DMS53 treated with DMSO at 0.1 percent for 48 hours (cell line): ENCODE results near the gene DLGAP1.
"Not testable (repeated sequence)": the region's sequence is repeated elsewhere in the genome, so short reads cannot be mapped to it uniquely, and the experiment has no call there.

Experiments used
- DNase-seq: peaks from one replicate; lab custom pipeline; 2025; ENCODE audit not compliant: unreplicated experiment; lab: John Stamatoyannopoulos, UW

DLGAP1 gene

DNA sequence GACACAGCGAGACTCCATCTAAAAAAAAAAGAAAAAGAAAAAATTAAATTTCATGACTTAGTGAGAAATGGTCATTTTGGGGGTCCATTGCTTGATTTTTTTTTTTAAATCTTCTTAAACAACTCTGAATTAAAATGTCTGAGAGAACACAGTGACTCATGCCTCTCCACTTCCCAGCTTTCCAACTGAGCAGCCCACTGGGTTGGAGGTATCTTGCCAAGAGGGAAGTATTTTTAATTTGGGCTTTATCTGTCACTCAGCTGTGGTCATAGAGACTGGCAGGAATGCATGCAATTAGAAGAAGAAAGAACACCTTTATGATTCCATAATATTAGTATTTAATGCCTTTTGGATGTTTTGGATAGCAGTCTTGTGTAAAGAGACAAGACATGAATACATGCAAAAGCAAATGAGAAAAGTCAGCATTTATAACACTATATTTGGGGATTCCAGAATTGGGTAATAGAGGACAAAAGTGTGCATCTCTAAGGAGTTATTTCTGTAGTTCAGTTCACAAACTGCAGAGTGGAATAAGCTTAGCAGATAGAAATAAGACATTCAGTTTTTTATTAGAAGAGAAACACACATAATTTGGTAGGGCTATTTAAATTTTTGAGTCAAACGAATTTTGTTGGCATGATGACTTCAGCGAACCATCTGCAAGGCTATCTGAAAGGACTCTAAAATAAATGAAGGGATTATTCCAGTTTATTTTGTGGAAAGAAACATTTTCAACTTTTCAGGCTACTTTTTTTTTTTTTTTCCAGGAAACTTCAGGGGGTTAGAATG, 750.4 kb downstream of the DLGAP1 start:
- no peak for DNase-seq

DNA sequence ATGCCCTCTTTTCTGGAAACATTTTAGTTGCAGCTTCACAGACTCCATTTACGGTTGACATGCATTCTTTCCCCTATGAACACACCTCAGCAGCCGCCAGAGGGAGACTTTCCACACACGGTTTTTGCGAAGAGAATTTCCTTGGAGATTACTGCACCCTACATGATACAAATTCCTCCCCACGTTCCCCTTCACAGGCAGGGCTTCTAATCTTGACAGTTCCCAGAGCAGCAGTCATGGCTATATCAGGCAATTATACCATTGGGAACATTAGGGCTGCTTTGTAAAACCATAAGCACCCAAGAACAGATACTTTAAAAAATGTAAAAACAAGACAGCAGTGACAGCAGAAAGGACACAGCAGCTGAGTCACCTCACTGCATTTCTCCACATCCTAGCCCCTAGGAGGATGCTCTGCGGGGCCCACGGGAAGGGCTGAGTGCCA, 751.4 kb downstream of the DLGAP1 start:
- peak; percentile 92 for DNase-seq

DNA sequence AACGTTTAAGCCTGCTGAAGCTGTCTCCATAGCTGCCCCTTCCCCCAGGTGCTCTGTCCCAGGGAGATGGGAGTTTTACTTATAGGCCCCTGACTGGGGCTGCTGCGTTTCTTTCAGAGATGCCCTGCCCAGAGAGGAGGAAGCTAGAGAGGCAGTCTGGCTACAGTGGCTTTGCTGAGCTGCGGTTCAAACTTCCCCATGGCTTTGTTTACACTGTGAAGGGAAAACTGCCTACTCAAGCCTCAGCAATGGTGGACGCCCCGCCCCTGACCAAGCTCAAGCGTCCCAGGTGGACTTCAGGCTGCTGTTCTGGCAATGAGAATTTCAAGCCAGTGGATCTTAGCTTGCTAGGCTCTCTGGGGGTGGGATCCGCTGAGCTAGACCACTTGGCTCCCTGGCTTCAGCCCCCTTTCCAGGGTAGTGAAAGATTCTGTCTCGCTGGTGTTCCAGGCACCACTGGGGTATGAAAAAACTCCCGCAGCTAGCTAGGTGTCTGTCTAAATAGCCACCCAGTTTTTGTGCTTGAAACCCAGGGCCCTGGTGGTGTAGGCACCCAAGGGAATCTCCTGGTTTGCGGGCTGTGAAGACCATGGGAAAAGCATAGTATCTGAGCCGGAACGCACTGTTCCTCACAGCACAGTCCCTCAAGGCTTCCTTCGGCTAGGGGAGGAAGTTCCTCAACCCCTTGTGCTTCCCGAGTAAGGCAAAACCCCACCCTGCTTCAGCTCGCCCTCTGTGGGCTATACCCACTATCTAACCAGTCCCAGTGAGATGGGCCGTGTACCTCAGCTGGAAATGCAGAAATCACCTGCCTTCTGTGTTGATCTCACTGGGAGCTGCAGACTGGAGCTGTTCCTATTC, 755.2 kb downstream of the DLGAP1 start:
- peak; percentile 44 for DNase-seq

DNA sequence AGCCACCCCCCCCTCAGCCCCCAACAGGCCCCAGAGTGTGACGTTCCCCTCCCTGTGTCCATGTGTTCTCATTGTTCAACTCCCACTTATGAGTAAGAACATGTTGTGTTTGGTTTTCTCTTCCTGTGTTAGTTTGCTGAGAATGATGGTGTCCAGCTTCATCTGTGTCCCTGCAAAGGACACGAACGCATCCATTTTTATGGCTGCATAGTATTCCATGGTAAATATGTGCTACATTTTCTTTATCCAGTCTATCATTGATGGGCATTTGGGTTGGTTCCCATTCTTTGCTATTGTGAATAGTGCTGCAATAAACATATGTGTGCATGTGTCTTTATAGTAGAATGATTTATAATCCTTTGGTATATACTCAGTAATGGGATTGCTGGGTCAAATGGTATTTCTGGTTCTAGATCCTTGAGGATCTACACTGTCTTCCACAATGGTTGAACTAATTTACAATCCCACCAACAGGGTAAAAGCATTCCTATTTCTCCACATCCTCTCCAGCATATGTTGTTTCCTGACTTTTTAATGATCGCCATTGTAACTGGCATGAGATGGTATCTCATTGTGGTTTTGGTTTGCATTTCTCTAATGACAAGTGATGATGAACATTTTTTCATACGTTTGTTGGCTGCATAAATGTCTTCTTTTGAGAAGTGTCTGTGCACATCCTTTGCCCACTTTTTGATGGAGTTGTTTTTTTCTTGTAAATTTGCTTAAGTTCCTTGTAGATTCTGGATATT, 760.9 kb downstream of the DLGAP1 start:
- not testable (repeated sequence) for DNase-seq

DNA sequence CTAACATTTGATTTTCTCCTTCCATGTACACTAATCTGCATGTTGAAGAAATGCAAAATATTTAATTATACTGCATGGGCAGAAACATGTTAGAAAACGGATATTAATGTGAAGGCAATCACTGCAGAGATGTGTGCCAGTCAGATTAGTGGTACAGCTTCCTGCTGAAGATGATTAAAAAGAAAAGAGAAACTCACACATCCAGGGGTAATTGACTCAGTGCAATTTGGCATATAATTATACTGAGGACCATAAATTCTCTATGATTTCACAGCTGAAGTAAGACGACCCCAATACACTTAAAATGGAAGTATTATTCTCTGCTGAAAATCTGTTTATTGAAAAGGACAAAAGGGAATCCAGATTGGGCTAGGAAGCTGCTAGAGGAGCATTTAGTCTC, 761.7 kb downstream of the DLGAP1 start:
- no peak for DNase-seq

DNA sequence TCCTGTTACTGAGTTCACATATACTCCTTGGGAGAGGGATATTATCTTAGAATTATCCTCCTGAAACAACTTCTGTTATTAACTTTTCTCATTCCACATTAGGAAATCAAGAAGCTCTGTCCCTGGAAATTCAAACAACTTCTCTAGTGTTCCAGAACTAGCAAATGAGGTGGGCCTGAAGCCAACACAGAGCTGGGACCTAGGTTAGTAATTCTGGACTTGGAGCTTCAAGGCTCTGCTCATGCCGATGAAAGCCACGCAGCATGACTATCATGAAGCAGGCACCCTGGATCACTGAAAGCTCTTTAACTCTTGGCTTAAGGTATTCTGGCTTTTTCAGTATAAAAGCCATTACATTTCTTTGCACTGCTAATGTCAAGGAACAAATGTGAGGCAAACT, 762.4 kb downstream of the DLGAP1 start:
- DNase-seq: no peak

DNA sequence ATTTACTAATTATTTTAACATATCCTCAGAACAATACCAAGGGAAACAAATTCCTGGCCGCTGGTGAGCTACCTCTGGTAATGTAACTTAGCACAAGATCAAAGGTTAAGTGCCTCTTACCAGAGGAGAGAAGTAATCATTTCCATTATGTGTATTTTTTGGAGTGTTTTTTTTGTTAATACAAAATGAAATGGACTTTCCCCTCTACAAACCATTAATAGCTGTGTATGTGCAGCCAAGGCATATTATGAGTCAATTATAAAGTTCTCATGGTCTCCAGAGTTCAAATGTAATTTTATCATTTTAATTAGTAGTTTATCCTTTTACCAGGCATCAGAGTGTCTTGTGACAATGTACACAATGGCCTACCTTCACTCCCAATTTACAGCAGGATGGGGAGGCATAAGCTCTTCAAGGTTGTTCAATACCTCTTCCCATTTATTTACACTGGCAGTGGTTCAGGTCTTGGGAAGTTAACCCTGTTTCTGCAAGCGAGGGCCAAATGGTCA, 762.9 kb downstream of the DLGAP1 start:
- peak; percentile 97 for DNase-seq

DNA sequence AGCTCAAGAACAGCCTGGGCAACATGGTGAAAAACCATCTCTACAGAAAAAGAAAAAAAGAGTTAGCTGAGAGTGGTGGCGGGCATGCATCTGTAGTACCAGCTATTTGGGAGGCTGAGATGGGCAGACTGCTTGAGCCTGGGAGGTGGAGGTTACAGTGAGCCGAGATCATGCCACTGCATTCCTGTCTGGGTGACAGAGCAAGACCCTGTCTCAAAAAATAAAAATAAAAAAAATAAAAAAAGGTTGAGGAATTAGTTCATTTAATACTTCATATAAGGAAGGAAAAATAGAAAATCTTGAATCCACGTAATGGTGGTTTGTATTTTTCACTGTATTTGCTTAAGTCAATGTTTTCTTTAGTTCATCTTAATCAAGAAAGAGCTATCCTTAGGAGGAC, 763.4 kb downstream of the DLGAP1 start:
- DNase-seq: no peak

DNA sequence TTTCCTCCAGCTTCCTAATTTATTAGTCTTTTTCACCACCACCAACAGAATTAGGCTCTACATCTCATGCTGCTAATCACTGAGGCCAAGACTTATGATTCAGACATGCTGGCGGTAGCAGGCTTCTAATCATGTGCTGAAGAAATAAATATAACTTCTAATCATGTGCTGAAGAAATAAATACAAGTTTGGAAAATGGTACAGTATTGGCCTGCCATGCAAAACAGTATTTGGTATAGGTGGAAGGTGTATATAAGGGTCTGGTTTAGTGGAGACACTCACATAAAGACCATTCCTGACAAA, 764.4 kb downstream of the DLGAP1 start:
- DNase-seq: no peak

DNA sequence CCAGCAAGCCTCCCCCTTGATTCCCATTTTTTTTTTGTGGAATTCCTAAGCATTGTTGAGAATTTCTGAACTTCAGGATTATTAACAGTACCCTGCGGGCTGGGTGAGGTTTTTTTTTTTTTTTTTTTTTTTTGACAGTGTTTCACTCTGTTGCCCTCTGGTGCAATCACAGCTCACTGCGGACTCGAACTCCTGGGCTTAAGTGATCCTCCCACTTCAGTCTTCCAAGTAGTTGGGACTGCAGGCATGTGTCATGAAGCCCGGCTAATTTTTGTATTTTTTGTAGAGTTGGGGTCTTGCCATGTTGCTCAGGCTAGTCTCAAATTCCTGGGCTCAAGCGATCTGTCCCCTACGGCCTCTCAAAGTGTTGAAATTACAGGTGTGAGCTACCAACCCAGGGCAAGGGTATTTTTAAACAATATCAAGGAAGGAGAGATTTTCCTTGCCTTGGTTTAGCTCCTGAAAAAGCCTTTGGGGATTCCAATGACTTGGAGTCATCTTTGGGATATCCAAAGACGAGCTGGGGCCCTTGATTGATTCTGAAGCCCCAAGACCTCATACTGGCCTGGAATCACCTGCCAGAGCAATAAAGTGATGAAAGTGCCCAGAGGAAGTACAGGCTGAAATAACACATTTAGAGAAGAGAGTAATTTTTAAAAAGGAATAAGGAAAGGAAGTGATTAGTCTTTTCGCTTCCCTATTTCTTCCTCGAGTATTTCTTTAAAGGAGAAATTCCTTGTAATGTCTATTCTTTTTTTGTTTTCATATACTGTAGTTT, 764.9 kb downstream of the DLGAP1 start:
- DNase-seq: no peak

DNA sequence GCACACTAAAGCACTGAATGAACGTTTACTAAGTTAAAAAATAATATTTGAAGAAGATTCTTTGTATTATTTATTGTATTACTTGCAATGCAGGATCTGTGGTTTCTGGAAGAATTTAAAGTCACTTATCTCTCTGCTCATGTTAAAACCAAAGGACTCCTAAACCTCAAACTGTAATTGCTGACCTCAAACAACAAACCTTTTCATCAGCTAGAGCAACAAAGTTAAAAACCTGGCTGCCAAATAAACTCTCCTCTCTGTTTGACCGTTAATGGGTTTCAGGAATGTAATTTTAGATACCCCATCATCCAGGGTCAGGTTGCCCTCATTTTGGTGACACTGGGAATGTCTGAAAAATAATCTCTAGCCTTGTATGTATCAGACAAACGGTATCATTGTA, 766.0 kb downstream of the DLGAP1 start:
- no peak for DNase-seq

DNA sequence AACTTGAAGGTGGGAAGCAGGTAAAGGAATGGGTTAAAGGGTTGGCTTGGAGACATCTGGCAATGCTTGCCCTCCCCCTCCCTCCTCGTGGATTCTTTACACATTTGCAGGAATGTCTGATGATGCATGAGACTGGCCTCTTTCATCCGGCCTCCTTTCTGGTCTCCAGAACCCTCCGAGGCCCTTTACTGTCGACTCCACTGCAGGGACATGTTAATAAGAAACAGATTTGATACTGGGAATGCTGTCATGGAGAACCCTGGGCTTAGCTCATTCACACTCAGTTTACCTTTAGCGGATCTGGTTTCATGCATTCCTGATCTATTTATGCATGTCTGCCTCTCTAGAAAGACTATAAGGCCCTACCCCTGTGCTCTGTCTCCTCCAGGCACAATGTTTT, 766.4 kb downstream of the DLGAP1 start:
- DNase-seq: peak; percentile 29

DNA sequence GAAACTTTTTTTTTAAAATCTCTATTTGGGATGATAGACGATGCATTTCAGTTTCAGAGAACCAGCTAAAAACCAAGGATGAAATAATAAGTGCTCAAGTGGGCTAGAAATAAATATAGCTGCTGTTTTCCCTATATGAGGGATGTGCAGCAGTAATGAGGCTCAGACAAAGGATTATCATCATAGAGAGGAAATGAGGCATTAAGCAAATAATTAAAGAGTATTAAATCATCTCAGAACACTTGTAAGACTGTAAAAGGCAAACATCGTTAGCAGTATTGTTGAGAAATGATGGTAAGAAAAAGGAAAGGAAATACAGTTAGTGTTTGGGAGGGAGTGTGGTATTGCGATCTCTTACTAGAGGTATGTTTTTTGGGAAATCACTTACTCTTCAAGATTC, 771.6 kb downstream of the DLGAP1 start:
- peak; percentile 43 for DNase-seq

DNA sequence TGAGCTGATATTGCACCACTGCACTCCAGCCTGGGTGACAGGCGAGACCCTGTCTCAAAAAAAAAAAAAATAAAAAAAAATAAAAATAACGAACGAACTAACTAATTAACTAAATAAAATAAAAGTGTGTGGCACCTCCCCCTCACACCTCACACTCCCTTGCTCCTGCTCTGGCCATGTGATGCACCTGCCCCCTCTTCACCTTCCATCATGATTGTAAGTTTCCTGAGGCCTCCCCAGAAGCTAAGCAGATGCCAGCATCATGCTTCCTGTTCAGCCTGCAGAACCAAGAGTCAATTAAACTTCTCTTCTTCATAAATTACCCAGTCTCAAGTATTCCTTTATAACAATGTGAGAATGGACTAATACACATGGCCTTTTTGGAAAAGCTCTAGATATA, 773.0 kb downstream of the DLGAP1 start:
- DNase-seq: no peak

DNA sequence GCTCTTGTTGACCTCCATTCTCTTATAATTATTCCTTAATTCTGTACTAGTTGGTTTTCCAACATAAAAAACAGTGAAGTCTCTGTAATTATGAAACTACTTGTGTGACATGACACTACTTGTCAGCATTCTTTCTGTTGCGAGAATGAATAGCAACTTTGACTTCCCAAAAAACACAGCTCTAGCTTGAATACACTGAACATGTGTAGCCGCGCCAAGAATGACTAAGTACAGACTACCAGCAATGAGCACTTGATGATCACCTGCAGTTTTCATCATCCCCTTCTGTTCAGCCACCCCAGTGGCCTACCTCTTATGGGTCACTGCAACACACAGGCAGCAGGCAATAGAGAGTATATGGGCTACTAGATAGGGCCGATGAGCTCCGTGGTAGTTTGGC, 775.9 kb downstream of the DLGAP1 start:
- no peak for DNase-seq

DNA sequence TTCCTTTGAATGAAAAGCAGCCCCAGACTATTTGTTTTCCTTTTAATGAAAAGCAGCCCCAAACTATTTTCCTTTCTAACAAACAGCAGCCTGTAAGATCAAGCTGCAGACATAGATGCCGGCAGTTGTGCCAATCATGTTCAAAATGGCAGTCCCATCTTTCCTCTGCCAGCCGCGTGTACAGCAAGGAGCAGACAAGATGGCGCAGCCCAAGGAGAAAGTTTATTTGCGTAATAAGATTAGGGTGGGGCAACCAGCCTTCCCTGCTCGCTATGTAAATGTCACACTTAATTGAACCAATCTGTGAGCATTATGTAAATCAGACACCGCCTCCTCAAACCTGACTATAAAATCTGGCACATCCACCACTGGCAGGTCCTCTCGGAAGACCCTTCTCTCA, 779.1 kb downstream of the DLGAP1 start:
- DNase-seq: no peak

DNA sequence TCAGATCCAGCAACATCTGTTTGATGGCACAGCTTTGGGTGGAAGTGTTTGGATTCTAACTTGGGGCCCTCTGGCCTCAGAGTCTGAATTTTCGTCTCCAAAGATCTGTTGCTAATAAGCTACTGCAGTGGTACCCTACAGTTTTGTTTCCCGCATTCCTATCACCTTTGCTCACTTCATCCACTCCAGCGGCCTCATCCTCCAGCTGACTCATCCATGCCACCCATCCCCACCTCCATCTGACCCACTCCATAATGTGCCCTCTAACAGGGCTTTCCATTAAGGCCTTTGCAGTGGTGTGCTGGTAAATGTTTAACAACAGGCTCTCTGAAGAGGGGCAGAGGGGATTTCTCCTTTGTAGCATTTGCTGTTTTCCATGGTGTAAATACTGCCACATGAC, 779.7 kb downstream of the DLGAP1 start:
- peak; percentile 85 for DNase-seq

DNA sequence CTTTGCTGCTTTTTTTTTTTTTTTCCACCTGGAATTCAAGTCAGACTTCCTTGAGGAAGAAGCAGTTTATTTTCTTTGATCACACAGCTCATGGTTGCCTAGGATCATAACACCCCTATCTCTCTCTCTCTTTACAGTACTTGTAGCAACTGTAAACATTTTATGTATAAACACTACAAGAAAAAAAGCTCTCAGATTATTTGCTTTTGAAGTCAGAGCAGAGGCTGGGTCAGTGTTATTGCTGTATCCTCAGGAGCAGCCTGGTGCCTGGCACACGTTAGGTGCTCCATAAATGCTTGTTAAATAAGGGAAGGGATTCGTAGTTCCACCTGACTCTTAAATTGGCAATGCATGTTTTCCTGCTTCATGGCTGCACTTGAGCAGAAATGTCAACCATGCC, 783.9 kb downstream of the DLGAP1 start:
- DNase-seq: peak; percentile 99

DNA sequence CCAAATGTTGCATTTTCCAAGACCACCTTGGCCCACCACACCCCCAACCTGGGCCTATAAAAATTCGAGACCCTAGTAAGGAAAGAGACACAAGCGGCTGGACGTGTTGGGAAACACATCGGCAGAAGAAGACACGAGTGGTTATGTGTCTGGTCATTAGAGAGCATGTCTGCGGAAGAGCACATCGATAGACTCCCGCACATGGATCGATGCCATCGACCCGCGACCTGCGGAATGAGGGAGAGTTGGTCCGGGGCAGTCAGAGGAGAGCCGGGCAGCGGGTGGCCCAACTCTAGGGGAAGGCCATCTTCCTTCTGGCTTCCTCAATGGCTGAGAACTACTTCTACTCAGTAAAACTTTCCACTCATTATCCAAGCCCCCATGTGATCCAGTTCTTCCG, 785.7 kb downstream of the DLGAP1 start:
- no peak for DNase-seq

DNA sequence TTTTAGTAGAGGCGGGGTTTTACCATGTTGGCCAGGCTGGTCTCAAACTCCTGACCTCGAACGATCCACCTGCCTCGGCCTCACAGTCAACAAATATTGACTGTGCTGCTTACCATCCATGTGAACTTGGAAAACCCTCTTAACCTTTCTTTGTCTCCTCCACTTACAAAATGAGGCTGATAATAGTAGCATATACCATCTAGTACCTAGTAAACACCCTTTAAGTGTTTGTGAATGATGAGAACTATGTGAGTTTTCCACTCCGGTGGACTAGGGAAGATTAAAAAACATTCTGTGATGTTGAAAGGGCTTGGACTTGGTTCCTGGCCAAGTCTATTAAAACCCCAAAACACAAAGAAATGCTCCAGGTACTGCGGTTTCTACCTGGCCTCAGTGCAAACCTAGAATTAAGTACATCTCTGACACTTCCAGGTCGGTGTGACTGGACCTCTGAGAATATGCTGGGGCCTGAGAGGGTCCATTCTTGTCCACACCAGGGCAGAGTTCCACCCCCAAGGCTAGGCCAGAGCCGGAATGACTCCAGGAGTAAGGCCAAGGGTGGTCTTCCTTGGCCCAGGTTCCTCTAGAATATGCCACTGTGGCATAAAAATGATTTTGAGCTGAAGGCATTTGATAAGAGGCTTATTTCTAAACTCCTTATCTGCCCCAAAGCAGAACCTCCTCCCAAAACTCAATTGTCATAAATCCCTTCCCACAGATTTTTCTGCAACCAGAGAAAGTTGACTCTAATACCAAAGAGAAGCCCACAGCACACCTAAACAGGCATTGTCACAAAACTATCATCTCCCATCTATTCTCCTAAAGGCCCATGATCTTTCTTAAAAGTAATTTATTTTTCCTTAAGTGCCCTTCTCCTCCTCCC, 787.6 kb downstream of the DLGAP1 start:
- DNase-seq: peak; percentile 98
